GM19395 (cell line): ENCODE results near the gene HOXB3.
"Not testable (repeated sequence)": the region's sequence is repeated elsewhere in the genome, so short reads cannot be mapped to it uniquely, and the experiment has no call there.

Experiments used
- ATAC-seq: cut with Tn5 transposase; IDR thresholded peaks from one replicate; pipeline ENCODE4 v1.9.1; 2021; ENCODE audit warnings: mild to moderate bottlenecking, moderate library complexity; ENCODE audit not compliant: unreplicated experiment

HOXB3 gene

DNA sequence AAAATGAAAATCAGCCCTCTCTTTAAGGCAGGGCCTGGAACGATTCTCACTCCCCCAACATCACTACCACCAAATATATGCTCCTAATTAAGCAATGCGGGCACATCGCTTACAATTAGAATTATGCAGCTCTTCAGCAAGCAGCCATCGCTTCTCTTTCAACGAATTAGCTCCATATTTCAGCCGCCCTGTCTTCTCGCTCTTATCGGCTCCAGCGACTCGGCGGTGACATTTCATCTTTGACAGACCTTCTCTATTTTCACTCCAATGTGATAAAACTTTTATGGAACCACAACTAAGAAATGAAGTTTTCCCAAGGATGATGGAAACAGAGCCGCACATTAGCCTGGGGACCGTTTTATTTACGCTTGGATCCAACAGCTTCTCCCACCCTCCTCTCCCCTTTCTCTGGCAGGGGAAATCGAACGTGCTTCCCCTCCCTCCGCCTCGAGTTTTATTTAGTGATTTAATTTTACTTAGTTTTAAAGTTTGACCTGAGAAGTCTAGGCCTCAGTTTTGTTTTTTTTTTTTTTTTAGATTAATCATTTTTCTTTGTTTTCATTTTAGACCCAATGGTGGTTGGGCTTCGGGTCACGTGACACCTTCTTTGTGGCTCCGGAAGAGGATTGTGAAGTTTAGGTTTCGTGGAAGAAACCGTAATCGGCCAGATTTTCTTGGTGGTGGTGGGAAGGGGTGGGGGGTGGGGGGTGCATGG is 42.1 kb downstream of the HOXB3 start:
- no peak for ATAC-seq

DNA sequence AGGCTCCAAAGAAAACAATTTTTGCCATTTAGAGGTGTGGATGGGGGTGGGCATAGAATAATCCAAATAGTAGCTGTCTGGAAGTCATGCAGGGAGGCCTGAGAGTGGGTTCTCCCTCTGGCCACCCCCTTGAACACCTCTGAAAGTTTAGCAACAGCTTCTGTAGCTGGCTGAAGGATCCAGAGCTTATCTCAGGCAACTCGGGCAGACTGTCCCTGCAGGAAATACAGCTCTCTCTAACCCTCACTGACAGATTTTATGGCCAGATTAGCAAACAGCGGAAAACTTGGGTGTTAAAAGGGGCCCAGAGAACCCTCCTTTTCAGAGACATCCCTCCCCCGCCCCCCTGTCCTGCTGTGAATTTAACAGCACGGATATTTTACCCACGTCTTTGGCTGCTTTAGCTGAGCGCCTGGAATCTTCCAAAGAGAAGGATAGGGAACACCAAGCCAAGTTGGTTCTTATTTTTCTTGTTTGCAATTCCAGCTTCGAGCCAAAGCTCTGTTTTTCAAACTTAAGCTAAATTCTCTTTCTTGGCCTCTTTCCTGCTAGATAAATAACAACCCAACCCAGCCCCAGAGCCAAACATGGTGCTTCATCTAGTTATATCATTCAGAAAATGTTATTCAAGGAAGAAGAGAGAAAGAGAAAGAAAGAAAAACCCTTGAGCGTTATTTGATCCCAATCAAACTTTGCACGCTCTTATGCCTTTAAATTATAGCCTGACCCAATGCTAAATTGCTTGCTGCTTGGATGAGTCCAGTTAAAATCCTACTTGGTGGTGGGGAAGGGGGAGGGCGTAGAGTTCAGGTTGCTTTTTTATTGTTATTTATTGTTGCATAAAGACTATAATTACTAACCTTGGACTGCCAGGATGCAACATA is 42.9 kb downstream of the HOXB3 start:
- ATAC-seq = no peak

DNA sequence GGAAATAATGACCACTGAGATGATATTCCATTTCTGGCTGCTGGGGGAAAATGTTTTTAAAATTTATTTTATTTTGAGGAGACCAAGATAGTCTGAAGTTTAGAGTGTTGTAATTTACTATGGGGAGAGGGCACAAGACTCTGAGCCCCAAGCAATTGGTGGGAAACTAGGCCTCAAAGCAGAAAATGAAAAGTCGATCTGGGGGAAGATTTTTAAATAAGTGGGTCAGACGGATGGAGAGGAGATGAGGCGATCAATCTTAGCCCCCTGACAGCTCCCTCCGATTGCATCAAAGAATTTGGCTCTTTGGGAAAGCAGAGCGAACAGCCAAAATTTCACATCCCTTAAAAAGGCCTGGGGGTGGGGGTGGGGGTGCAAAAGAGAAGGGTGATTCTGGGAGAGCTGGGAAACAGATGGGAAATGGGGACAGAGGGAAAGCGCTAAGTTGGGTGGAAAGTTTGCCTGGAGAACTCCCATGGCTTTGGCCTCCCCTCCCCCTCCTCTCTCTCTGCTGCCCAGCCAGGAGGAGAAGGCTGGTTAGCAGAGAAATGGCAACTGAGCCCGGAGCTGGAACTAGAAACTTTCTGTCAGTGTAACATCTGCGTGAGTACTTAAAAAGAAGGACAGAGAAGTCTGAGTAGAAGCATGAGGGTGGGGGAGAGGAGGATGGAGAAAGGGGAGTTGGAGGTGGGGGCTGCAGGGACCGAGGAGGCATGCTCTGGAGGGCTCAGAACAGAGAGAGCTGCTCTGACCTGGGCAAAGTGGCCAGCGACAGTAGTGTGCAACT is 43.7 kb downstream of the HOXB3 start:
- ATAC-seq = no peak

DNA sequence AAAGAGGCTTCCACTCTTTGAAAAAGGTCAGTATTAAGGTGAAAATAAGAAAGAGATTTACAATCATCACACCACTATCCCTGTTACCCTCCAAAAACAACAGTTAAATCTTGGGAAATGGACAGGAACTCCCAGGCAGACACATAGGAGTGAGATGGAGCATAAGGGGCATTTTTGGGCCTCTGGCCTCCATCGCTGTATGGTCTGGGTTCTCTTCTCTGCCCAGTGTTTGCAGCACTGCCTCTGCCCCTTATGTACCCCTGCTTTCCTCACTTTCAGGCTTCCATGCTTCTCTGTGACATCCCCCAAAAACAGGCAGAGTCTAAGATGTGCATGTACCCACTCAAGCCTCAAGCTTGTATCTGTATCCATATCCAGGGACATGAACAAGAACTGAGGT is 44.5 kb downstream of the HOXB3 start:
- ATAC-seq = no peak

DNA sequence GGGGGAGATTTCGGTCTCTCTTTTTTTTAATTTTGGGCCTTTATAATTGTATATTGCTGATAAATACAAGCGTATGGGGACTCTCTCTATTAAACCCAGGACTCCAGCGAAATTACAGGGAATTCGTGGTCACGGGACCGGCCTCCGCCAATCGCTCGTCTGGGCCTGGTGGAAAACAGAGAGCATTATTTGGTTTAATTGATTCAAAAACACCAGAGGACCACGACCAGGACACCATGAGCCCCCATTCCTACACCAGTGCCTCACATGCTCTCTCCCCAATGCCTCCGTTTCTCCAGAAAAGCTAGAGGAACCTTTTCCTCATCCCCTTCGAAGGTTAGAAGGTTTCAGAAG is 45.0 kb downstream of the HOXB3 start, which contains the start of gene HOXB2:
Gene HOXB2, minus strand, starts transcription at position 88 of the 354 bp plus-strand sequence. CDS start 198 bp downstream, outside the sequence.
- no peak for ATAC-seq

DNA sequence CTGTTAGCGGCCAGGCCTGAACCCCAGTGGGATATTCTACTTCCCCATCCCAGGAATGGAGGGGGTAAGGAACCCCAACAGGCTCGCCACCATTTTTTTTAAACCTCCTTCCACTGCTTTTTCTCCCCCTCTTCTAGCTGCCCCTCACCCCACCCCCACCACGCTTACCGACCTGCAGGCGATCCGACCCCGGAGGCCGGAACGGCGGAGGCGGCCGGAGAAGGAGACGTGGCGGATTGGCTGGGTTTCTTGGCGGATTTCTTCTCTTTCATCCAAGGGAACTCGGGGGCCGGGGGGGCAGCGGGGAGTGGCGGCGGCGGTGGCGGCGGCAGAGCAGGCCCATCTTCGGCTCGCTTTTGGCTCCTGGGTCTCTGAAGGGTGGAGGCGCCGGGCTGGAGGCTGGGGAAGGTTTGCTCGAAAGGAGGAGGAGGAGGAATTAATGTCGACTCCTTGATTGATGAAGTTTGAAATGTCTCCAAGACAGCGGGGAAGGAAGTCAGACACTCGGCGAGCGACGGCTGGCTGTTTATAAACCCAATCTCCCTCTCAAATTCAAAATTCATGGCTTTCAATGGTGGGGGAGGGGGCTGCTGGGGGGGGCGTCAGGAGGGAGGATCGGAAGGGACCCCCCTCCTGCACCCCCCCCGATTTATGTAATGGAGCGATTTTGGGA is 45.6 kb downstream of the HOXB3 start:
- ATAC-seq = no peak

DNA sequence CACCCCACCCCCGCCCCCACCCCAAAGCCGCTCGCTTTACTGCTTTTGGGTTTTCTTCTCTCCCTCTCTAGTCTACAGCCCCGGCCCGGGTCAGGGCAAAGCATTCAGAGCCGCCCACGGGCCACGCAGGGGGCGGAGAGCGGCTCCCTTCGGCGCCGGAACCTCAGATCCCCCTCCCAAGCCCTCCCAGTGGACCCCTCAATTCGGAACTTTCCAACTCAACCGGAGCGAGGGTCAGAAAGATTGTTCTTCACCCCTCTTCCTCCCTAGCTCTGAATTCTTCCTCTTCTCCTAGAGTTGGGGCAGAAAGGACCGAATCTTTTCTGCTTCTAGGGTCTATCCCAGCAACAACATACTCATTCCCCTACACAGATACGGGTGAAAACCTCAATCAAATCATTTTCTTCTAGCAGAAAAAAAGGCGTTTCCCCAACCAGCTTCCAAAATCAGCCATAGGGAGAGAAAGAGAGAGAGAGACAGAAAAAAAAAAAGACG is 46.1 kb downstream of the HOXB3 start:
- ATAC-seq = no peak

DNA sequence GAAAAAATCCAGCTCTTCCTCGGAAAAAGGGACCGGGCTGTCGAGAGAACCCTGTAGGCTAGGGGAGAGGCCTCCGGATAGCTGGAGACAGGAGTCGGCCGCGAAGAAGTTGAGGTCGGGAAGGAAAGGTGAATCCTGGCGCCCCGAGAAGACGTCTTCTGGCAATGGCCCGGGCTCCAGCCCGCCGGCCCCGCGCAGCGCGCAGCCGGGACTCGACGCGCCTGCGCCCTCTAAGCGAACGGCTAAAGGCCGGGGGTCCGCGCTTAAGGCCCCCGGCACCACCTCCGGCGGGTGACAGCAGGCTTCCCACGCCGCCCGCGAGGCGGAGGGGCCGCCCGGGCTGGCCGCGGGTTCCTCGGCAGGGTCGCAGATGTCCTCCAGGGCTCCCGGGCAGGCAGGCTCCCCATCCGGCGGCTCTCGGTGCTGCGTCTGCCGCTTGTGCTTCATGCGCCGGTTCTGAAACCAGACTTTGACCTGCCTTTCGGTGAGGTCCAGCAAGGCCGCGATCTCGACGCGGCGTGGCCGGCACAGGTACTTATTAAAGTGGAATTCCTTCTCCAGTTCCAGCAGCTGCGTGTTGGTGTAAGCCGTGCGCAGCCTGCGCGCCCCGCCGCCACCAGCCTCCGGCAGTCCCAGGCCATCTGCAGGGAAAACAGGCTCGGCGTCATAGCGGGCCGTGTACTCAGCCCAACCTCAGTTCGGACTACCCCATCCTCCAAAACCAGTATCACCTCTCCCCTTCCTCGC is 46.8 kb downstream of the HOXB3 start:
- ATAC-seq = peak; percentile 54

DNA sequence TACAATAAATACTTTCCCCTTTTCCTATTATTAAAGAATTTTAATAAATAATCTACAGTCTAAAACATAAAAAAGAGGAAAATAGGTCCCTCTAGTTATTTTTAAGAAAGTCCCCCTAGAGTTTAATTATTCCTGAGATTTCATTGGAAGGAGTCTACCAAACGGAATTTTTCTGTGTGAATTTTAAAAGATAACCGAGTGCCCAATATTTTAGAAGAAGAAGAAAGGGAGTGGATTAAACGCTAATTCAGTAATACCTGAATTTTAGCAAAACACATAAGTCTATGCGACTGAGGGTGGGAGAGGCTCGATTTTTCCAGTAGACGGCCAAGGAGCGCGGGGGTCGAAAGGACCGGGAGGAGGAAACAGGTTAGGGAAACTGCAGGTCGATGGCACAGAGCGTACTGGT is 47.3 kb downstream of the HOXB3 start:
- ATAC-seq = no peak

DNA sequence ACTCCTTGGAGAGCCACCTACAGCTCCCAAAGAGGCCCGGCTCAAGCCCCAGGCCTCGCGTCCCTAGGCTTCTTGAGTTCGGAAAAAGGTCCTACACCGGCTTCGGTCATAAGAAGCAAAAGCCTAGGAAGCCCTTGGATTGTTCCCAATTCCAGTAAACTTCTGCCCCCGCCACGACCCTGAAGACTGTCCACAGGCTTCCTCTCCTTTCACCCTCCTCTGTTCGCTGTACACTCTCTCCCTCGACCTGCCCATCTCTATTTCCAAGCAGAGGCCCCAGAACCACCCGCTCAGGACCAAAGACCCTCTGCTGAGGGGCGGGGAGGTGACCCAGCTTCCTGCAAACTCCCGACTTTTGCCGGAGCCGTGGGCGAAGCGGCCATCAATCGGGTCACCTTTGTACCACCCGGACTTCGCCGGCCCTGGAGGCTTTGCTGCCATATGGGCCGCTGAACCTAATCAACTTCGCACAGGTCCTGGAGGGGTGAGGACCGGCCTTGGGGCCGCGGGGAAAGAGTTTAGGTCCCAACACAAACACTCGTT is 47.9 kb downstream of the HOXB3 start:
- no peak for ATAC-seq

DNA sequence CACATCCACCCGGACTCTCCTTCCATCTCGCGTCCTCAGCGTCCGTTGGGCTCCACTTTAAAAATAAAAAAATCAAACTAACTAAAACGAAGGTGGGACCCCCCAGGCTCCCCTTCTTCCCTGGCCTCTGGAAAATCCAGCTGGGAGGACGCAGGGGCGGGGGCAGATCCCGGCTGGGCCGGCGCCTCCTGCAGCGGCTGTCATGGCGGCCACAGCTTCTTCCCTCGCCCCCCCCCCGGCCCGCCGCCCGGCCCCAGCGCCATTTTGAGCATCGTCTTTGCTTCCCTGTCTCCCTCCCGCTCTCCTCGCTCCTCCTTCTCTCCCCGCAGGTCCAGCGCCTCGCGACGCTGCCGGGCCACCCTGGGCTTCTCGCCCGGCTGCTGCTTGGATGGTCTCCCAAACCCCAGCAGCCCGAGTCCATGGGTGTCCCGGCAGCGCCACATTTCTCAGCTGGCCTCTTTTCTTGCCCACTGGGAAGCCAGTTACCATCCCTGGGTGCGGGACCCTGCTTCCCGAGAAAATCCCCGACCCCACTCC is 48.4 kb downstream of the HOXB3 start:
- ATAC-seq = no peak

DNA sequence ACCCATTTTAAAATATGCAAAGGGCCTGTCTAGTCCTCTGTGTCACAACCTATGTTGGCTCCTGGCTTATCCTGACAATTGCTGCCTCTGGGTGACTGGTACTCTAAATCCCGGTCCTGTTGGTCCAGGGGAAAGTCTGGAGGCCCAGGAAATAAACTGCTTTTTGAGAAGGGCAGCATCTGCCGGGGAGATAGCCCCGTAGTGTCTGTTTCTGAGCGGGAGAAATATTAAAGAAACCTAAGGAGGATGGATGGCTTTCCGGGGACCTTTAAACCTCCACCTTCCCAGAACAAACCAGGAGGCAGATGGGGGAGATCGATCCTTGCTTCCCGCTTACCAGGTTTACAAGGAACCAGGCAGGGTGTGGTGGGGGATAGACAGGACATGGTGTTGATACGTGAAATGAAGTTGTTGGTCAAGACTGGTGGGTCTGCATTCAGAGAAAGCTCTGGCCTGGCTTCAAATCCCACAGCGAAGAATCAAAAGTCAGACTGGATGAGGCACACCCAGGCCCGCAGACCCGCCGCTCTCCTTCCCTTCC is 48.9 kb downstream of the HOXB3 start:
- no peak for ATAC-seq

DNA sequence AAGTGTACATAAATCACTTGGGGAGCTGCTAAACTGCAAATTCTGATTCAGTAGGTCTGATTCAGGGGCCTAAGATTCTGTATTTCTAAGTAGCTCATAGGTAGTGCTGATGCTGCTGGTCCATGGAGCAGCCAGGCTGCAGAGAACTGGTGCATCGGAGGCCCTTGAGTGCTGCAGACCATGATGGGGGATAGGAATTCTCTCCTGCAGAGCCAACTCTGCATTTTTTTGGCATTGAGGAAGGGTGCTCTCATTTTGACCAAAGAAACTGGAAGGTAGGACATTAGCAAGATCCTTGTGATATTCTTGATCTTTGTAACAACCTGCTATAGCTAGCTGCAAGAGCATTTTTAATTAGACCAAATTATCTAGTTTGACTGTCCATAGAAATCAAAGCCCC is 49.8 kb downstream of the HOXB3 start:
- no peak for ATAC-seq

DNA sequence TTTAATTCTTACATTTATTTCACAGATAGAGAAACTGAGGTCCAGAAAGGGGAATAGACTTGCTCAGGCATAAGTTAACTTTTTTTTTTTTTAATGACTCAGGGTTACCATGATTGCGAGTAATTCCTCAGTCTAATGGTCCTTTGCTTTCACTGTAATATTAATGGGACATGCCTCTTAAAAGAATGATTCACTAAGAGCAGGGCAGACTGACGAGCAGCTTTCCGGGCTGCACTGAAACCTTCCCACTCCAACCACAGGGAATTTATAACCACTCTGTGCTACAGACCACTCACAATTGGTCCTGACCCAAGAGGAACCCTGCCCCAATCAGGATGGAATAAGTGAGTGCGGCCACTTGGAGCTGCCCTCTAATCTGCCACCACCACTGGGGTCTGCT is 50.9 kb downstream of the HOXB3 start:
- ATAC-seq = no peak

DNA sequence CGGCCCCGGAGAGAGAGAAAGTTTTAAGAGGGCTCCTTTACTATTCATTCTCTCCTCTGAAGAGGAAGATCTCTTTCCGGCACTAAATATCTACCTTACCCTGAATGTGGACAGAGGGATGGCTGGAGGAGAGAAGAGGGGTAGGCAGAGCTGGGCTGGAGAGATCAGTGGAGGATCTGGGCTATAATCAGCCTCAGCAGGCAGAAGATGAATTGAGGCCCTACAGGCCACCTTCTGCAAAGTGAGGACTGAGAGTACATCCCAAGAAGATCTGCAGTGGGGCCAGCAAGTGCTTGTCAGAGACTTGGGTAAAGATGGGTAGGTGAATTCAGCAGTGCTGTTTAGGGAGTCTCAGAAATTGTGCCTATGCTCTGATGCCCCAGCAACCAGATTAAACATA is 52.7 kb downstream of the HOXB3 start:
- ATAC-seq = no peak

DNA sequence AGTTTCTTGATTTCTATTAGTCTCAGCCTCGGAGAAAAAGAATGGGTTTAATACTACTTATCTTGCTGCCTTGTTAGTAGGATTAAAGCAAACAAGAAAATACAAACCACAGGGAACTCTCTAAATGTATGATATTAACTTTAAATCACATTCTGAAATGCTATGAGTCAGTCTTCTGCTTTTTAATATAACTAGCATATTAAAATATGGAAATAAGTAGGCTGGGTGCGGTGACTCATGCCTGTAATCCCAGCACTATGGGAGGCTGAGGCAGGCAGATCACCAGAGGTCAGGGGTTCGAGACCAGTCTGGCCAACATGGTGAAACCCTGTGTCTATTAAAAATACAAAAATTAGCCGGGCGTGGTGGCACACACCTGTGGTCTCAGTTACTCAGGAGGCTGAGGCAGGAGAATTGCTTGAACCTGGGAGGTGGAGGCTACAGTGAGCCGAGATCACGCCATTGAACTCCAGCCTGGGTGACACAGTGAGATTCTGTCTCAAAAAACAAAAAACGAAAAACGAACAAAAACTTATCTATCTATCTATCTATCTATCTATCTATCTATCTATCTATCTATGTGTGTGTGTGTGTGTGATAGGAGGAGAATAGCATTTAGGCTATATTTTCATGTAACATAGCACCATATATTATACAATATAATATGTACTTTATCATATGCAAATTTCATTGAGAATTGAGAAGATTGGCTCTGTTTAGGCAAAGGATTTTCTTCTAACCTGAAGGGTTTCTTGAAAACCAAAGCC is 54.1 kb downstream of the HOXB3 start:
- ATAC-seq = not testable (repeated sequence)

DNA sequence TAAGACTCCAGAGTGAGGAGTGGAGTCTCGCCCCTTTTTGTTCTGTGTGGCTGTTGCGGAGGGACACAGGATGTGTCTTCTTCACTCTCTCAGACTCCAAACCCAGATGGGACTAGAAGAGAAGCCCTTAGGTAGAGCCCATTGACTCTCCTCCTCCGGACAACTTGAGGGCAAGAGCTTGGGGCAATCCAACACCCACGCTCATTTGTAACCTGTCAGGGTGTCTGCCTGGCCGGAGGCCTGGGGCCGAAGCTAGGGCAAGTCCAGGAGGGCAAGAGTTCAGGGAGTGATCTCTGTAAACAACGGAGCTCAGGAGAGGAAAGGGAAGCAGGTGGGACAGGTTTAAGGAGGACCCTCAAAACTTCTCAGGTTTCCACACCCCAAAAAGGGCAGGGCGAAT is 57.8 kb downstream of the HOXB3 start:
- ATAC-seq = no peak

DNA sequence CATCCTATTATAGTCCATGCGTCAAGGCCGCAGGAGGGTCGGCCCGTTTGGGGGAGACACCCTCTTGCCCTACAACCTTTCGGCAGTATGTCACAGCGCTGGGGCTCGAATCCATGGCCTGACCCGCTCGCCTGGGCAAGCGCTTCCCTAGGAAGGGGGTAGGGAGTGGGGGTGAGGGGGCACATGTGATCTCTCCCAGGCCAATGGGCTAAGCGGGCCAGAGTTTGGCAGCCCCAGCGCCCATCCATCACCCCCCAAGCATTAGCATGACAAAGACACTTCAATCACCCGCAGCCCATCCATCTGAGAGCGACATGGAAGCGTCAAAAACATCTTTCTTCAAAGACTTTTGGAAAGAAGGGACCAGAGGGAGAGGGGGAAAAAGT is 59.2 kb downstream of the HOXB3 start, which contains the start of gene HOXB1:
Gene HOXB1, minus strand, starts transcription at position 125 of the 386 bp plus-strand sequence. Its CDS starts 107 bp downstream, at position 18.
- ATAC-seq = no peak
